NB4 (cell line): ENCODE results near the gene PTPRG.
A peak's percentile ranks its signal among the peaks of the same experiment; 100 is the strongest.

ENCODE experiments used
- DNase-seq: peaks from one replicate; pipeline ENCODE4 v3.0.0; 2010; ENCODE audit warnings: low read depth
- H3K4me3 ChIP-seq: one replicate; pipeline ENCODE4 v1.5.1; 2011; ENCODE audit warnings: mild to moderate bottlenecking, low read depth, low read length, moderate library complexity
- CTCF ChIP-seq: IDR thresholded peaks from one replicate; pipeline ENCODE4 v1.5.1; 2012; ENCODE audit warnings: low read depth, low read length
- MAX ChIP-seq: IDR thresholded peaks from 2 replicates; pipeline ENCODE4 v1.6.1; 2011; ENCODE audit warnings: low read depth, low read length
- MYC ChIP-seq: IDR thresholded peaks from 2 replicates; pipeline ENCODE4 v1.6.1; 2011; ENCODE audit warnings: low read depth, low read length
- POLR2A ChIP-seq: IDR thresholded peaks from 2 replicates; pipeline ENCODE4 v1.6.1; 2011; ENCODE audit warnings: mild to moderate bottlenecking; ENCODE audit not compliant: insufficient read length; ENCODE audit errors: extremely low read depth

PTPRG gene

GRCh38 chr3:62134061-62134496 lies 572.7 kb downstream of the PTPRG start:
- H3K4me3 ChIP-seq, result no peak overlapping the region
- no peak for DNase-seq
- no peak for TF ChIP-seq CTCF
- no peak for TF ChIP-seq MAX
- no peak for TF ChIP-seq POLR2A
- TF ChIP-seq MYC, result no peak

GRCh38 chr3:62135741-62136140 lies 574.4 kb downstream of the PTPRG start:
- DNase-seq, result no peak
- TF ChIP-seq MAX (no peak), CTCF (no peak), MYC (no peak), POLR2A (no peak)

GRCh38 chr3:62139957-62140356 lies 578.6 kb downstream of the PTPRG start:
- peak; percentile 19; the same call in 1 of the 2 replicates for TF ChIP-seq MYC
- TF ChIP-seq CTCF, result no peak
- TF ChIP-seq POLR2A, result no peak
- TF ChIP-seq MAX, result peak; percentile 58
- DNase-seq, result peak; percentile 15

More at GRCh38 chr3:62135741-62136140, 574.4 kb downstream of the PTPRG start:
- no peak overlapping the region for H3K4me3 ChIP-seq

GRCh38 chr3:62142331-62143085 lies 581.1 kb downstream of the PTPRG start:
- H3K4me3 ChIP-seq, result no peak overlapping the region
- no peak for DNase-seq
- no peak for TF ChIP-seq MAX
- TF ChIP-seq MYC, result no peak
- no peak for TF ChIP-seq POLR2A
- no peak for TF ChIP-seq CTCF

More at GRCh38 chr3:62139957-62140356, 578.6 kb downstream of the PTPRG start:
- no peak overlapping the region for H3K4me3 ChIP-seq

- no peak for DNase-seq
- no peak overlapping the region for H3K4me3 ChIP-seq
- TF ChIP-seq POLR2A (no peak), MAX (no peak)
These were observed 582.6 kb downstream of the PTPRG start for GRCh38 chr3:62143843-62144450.

GRCh38 chr3:62144482-62144881 lies 583.1 kb downstream of the PTPRG start:
- no peak for DNase-seq
- TF ChIP-seq MAX (no peak), CTCF (no peak), MYC (no peak), POLR2A (no peak)

More at GRCh38 chr3:62144482-62144881, 583.1 kb downstream of the PTPRG start:
- H3K4me3 ChIP-seq, result no peak overlapping the region
